GM18517 (cell line): ENCODE data around the gene DPF3.
A peak's percentile ranks its signal among the peaks of the same experiment; 100 is the strongest.

Source experiments
- ATAC-seq: cut with Tn5 transposase; IDR thresholded peaks from one replicate; pipeline ENCODE4 v1.9.1; 2021; ENCODE audit warnings: mild to moderate bottlenecking, moderate library complexity; ENCODE audit not compliant: unreplicated experiment

The DPF3 gene

GRCh38 chr14:72904840-72905561 lies 11.1 kb upstream of the DPF3 start:
- no peak for ATAC-seq

- no peak for ATAC-seq
These were observed 10.3 kb upstream of the DPF3 start for GRCh38 chr14:72904218-72904617.

- ATAC-seq, result no peak
These were observed 9.8 kb upstream of the DPF3 start for GRCh38 chr14:72903716-72904115.

- ATAC-seq, result no peak
These were observed 9.1 kb upstream of the DPF3 start for GRCh38 chr14:72902801-72903530.

- ATAC-seq, result no peak
These were observed 7.5 kb upstream of the DPF3 start for GRCh38 chr14:72901361-72901760.

- ATAC-seq, result no peak
These were observed 4.5 kb upstream of the DPF3 start for GRCh38 chr14:72898448-72898847.

- ATAC-seq, result no peak
These were observed 900 bp upstream of the DPF3 start for GRCh38 chr14:72894623-72895378.

GRCh38 chr14:72894323-72894622 lies 372 bp upstream of the DPF3 start:
- no peak for ATAC-seq

GRCh38 chr14:72892879-72893635 lies 844 bp downstream of the DPF3 start:
- ATAC-seq, result peak; percentile 14

GRCh38 chr14:72892103-72892878 lies 1.6 kb downstream of the DPF3 start:
- no peak for ATAC-seq

- ATAC-seq, result no peak
These were observed 2.2 kb downstream of the DPF3 start for GRCh38 chr14:72891666-72892102.

- no peak for ATAC-seq
These were observed 4.5 kb downstream of the DPF3 start for GRCh38 chr14:72889366-72889765.

GRCh38 chr14:72888636-72889201 lies 5.2 kb downstream of the DPF3 start:
- no peak for ATAC-seq

- no peak for ATAC-seq
These were observed 5.7 kb downstream of the DPF3 start for GRCh38 chr14:72888192-72888591.

- no peak for ATAC-seq
These were observed 6.4 kb downstream of the DPF3 start for GRCh38 chr14:72887514-72887913.

- ATAC-seq, result no peak
These were observed 9.5 kb downstream of the DPF3 start for GRCh38 chr14:72884386-72884785.

GRCh38 chr14:72883961-72884360 lies 9.9 kb downstream of the DPF3 start:
- ATAC-seq, result no peak

GRCh38 chr14:72883109-72883508 lies 10.8 kb downstream of the DPF3 start:
- no peak for ATAC-seq

GRCh38 chr14:72882463-72882862 lies 11.4 kb downstream of the DPF3 start:
- no peak for ATAC-seq

- no peak for ATAC-seq
These were observed 11.9 kb downstream of the DPF3 start for GRCh38 chr14:72882047-72882446.
